Hepatocyte (in vitro differentiated cells): ENCODE measurements around the gene OTOP3.

Experiments used
- CTCF ChIP-seq: fragments of 200-600 bp; sonication (generic); IDR thresholded peaks from 2 replicates; pipeline ENCODE4 v1.5.1; 2016; ENCODE audit warnings: antibody characterized with exemption, mild to moderate bottlenecking; ENCODE audit not compliant: poor library complexity
- EZH2 ChIP-seq: fragments of 200-600 bp; sonication (generic); IDR thresholded peaks from 2 replicates; pipeline ENCODE4 v1.6.1; 2016; ENCODE audit warnings: antibody characterized with exemption, mild to moderate bottlenecking, borderline replicate concordance
- EZH2phosphoT487 ChIP-seq: fragments of 200-600 bp; sonication (generic); IDR thresholded peaks from one replicate; pipeline ENCODE4 v1.6.1; 2018; ENCODE audit warnings: antibody characterized with exemption, mild to moderate bottlenecking, low read depth, moderate library complexity; ENCODE audit not compliant: unreplicated experiment, severe bottlenecking

DNA sequence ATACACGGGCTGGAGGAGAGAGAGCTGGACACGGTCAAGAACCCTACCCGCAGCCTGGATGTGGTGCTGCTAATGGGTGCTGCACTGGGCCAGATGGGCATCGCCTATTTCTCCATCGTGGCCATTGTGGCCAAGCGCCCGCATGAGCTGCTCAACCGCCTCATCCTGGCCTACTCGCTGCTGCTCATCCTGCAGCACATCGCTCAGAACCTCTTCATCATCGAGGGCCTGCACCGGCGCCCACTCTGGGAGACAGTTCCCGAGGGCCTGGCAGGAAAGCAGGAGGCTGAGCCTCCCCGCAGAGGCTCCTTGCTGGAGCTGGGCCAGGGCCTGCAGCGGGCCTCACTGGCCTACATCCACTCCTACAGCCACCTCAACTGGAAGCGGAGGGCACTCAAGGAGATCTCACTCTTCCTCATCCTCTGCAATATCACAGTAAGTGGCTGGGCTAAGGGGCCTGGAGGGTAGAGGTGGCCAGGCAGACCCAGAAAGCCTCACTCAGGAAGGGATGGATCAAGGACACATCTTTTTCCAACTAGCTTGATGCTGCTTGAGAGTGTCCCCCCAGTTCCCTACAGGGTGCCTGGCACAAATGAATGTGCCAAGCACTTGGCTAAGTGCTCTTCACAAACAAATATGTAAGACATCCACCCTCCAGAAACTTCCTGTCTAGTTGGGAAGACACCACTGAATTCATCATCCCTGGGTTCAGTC is 11.5 kb downstream of the OTOP3 start:
- TF ChIP-seq CTCF = no peak
- TF ChIP-seq EZH2 = no peak
- TF ChIP-seq EZH2phosphoT487 = no peak
